Choroid plexus epithelial cell (primary cell): ENCODE measurements around the gene R3HCC1L.

Experiments used
- DNase-seq: peaks from one replicate; pipeline ENCODE4 v3.0.0-alpha.2; 2010; ENCODE audit warnings: low read depth
- H3K4me3 ChIP-seq: 2 replicates; pipeline ENCODE4 v1.5.1; 2011; ENCODE audit warnings: low read depth, mild to moderate bottlenecking, control low read depth, low read length, moderate library complexity
- TF ChIP-seq, protein P1 (sequence below): conservative IDR thresholded peaks from 2 replicates; pipeline ENCODE4 v1.5.1; 2011; ENCODE audit warnings: low read depth, mild to moderate bottlenecking, control low read depth, inconsistent platforms, low read length, moderate library complexity

The R3HCC1L gene

DNA sequence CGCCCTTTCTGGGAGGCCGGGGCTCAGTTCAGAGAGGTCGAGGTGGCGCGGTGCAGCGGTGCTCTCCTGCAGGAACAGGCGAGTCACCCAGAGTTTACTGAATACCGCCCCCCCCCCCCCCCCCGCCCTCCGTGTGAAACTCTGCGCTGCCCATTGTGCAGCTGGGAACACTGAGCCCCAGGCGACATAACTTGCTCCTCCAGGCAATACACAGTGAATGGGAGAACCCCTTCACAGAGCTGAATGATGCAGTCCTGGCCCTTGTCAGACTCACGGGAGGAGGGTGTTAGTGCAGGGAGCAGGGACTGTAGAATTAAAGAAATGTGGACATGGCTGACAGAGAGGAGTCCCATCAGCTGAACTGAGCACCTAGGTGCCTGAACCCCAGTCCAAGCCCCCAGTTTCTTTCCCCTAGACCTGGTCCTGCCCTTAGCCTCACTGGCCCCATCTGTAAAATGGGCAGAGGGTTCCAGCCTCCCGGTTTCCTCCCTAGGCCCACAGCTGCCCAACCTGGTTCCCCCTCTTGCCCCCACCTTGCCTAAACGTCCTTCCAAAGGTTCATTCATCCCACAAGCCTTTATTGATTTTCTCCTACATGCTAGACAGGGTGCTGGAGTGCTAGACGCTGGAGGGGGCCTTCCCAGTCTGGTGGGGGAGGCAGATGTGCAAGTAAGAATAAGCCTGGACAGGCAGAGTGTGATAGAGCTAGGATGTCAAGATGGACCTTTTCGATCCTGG is 134.4 kb downstream of the R3HCC1L start:
- peak overlapping the region; percentile 57 for H3K4me3 ChIP-seq
- peak; percentile 19 for DNase-seq
- TF ChIP-seq, protein P1, sequence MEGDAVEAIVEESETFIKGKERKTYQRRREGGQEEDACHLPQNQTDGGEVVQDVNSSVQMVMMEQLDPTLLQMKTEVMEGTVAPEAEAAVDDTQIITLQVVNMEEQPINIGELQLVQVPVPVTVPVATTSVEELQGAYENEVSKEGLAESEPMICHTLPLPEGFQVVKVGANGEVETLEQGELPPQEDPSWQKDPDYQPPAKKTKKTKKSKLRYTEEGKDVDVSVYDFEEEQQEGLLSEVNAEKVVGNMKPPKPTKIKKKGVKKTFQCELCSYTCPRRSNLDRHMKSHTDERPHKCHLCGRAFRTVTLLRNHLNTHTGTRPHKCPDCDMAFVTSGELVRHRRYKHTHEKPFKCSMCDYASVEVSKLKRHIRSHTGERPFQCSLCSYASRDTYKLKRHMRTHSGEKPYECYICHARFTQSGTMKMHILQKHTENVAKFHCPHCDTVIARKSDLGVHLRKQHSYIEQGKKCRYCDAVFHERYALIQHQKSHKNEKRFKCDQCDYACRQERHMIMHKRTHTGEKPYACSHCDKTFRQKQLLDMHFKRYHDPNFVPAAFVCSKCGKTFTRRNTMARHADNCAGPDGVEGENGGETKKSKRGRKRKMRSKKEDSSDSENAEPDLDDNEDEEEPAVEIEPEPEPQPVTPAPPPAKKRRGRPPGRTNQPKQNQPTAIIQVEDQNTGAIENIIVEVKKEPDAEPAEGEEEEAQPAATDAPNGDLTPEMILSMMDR, result no peak

DNA sequence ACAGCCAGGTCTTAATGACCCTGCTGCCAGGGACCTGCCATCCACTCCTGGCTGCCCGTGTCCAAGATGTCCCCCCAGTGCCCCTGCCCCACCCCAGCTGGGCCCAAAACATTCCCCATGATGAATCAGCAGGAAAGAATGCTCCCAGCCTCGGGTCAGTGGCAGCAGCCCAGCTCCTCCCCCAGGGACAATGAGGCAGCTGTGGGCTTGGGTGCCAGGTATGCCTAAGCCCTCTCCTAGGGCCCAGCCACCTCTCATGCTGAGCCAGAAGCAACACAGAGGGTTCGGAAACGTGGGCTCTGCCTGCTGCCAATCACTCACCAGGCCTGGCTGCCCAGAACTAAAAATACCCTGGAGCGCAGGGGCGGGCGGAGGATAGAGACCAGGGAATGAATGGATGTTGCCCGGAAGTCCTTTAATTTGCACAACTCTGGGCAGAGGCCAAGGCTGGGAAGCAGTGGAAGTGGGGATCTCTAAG is 135.0 kb downstream of the R3HCC1L start:
- TF ChIP-seq, protein P1, result no peak
- peak; percentile 68 for DNase-seq
- H3K4me3 ChIP-seq, result no peak overlapping the region

DNA sequence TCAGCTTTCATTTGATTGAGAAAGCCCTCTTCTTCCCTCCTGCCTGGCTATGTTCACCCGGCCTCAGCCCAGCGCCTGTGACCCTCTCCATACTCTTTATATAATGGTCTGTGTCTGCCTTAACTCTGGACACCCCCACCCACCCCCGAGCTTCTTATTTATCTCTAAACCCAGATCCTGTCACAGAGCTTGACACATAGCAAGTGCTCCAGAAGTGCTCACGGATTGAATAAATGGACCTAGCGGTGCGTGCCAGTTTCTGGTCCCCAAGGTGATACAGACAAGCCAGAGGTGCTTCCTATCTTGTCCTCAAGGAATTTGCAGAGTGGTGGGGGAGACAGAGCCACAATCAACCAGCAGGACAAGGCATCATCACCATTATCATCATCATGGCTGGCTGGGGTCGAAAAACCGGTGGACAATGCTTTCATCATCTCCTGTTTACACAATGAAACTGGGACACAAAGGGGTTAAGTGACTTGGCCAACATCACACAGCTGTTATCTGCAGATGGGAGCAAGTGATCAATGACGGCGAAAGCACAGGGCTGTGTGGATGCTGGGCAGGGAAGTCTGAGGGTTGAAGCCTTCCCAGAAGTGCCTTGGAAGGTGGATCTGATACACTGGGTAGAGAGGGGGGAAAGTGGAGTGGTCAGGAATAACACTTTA is 135.8 kb downstream of the R3HCC1L start:
- TF ChIP-seq, protein P1, result no peak
- DNase-seq, result no peak
- H3K4me3 ChIP-seq, result no peak overlapping the region

DNA sequence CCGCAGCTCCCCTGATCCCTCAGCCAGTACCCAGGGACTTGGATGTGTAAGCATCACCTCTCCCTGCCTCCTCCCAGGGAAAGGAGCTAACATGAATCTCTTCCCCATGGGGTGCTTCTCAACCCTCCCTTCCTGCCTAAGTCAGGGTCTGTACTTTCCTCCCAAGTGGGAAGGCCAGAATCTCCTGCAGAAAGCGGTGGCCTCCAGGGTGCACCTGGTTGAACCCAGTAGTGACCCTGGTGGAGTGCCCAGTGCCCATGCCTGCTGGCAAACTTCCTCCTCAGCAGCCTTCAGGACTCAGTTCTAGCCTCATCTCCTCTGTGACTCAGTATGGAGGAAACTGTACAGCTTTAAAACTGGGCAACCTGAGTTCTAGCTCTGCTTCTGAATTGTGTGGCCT is 136.3 kb downstream of the R3HCC1L start:
- DNase-seq, result no peak

DNA sequence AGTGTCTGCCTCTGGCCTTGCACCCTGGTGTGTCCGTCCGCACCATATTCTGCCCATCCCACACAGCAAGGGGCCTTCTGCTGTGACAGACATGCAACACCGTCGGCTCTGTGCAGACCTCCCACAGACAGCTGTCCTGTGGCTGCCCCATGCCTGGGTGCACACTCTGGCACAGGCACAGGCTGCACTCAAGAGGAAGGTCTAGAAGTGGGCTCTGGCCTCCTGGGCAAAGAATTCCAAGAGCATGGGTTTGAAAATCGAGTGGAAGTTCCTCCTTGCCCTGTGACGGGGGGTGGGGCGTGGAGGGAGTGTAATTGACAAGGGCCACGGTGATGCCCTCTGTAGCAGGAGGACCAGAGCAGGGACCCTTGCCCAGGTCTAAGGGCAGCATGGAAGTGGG is 137.8 kb downstream of the R3HCC1L start:
- no peak overlapping the region for H3K4me3 ChIP-seq
- TF ChIP-seq, protein P1, result no peak
- DNase-seq, result no peak

More for the DNA sequence above, 136.3 kb downstream of the R3HCC1L start:
- TF ChIP-seq, protein P1, result no peak
- no peak overlapping the region for H3K4me3 ChIP-seq

DNA sequence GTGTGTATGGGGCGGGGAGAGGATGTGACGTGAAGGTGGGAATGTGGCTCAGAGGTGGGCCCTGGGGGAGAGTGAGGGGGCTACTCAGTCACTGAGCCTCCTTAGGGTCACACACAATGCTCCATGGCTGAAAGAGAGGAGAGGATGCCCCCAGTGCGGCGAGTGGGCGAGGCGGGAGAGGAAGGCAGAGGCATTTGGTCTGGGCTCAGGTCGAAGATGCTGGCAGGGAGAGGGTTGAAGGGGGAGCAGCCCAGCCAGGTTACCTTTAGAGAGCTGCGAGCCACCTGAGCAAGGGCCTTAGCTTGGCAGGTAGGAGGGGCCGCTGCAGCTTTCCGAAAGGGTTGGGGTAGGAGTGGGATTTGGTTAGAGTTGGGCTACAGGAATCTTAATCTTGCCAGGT is 138.2 kb downstream of the R3HCC1L start:
- no peak for DNase-seq
- TF ChIP-seq, protein P1, result no peak
- no peak overlapping the region for H3K4me3 ChIP-seq
